ENCODE results near the gene SLC12A9. TPM values are rescaled to one million over a fixed set of nuclear protein-coding genes. Genes with fewer than 3 reads are reported as not detected.
A peak's percentile ranks its signal among the peaks of the same experiment; 100 is the strongest.

SLC12A9 gene
- total and polyA plus RNA-seq, 5 experiments from 2014 or later, result 6.8 to 74.7 (median 9.4) TPM

GRCh38 chr7:100865938-100866728 lies 13.6 kb downstream of the SLC12A9 start:
- H3K27ac Mint-ChIP-seq, result peak overlapping the region; percentile 66 to 95 (median 90)
- peaks cover 1 to 18% (median 17%) of the 10 kb centered on the region in 4 donors for H3K4me1 Mint-ChIP-seq
- H3K4me3 Mint-ChIP-seq, result peak overlapping the region; percentile 68 to 87 (median 78)
- DNase-seq (peak in 7 of 10 donors; percentile 39 to 74 (median 52)), ATAC-seq (peak; percentile 69 to 75)
- H3K36me3 Mint-ChIP-seq, result peaks cover 0 to 35% (median 5%) of the 10 kb centered on the region in 3 donors
- no peaks in the 10 kb centered on the region for H3K9me3 Mint-ChIP-seq
- POLR2A ChIA-PET, result interaction anchor here (0.9 to 4.7 kb wide), 6 partner anchors 9 to 24 kb away, joined by 3 to 22 read pairs (median 3); partner anchors contain the start of genes SLC12A9, SRRT and UFSP1
- H3K27me3 Mint-ChIP-seq, result no peaks in the 10 kb centered on the region

DNA sequence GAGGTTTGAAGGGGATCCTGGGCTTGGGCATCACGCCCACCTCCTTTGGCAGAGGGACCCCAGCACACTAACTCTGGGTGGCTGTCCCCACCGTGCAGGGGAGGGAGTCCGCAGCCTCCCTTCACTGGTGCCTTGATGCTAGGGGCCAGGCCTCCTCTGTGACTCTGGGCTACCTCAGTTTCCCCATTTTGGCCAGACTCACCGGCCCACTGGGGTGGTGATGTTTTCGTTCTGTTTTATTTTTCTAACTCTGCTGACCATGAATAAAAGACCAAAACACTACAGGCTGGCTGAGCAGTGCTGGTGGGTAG lies 14.2 kb downstream of the SLC12A9 start:
- no peaks in the 10 kb centered on the region for H3K9me3 Mint-ChIP-seq

GRCh38 chr7:100867040-100867775 lies 14.7 kb downstream of the SLC12A9 start, which contains the start of gene TRIP6:
Gene TRIP6 (plus strand): TSS chr7:100867387. CDS start chr7:100867498, 111 bp downstream.
- DNase-seq (peak in 5 of 10 donors; percentile 28 to 50 (median 35)), ATAC-seq (peak; percentile 43 to 50)
- peaks cover 3 to 20% (median 17%) of the 10 kb centered on the region in 4 donors for H3K4me1 Mint-ChIP-seq
- no peaks in the 10 kb centered on the region for H3K9me3 Mint-ChIP-seq
- POLR2A ChIA-PET, result interaction anchor here (0.9 to 1.5 kb wide), 6 partner anchors 9 to 23 kb away, joined by 3 to 6 read pairs (median 3); partner anchors contain the start of genes SLC12A9 and UFSP1
- H3K4me3 Mint-ChIP-seq, result peak within 1 kb of the TSS; percentile 70 to 87 (median 78)
- H3K27me3 Mint-ChIP-seq, result no peaks in the 10 kb centered on the region
- peak within 1 kb of the TSS; percentile 66 to 95 (median 91) for H3K27ac Mint-ChIP-seq
- peaks cover 0 to 31% (median 5%) of the 10 kb centered on the region in 3 donors for H3K36me3 Mint-ChIP-seq

More for the DNA sequence above, 14.2 kb downstream of the SLC12A9 start:
- DNase-seq (peak in 1 of 10 donors; percentile 7), ATAC-seq (no peak)
- H3K27me3 Mint-ChIP-seq, result no peaks in the 10 kb centered on the region
- H3K4me1 Mint-ChIP-seq, result peaks cover 2 to 20% (median 17%) of the 10 kb centered on the region in 4 donors
- POLR2A ChIA-PET, result interaction anchor here (0.9 to 1.5 kb wide), 5 partner anchors 9 to 23 kb away, joined by 3 to 6 read pairs (median 3); partner anchors contain the start of genes SLC12A9 and UFSP1
- H3K27ac Mint-ChIP-seq, result peak overlapping the region; percentile 66 to 95 (median 90)
- H3K4me3 Mint-ChIP-seq, result peak overlapping the region; percentile 68 to 87 (median 78)
- H3K36me3 Mint-ChIP-seq, result peaks cover 0 to 33% (median 5%) of the 10 kb centered on the region in 3 donors

GRCh38 chr7:100867776-100868485 lies 15.4 kb downstream of the SLC12A9 start:
- Mint-ChIP-seq H3K27me3 (no peaks in the 10 kb centered on the region), H3K4me3 (peak overlapping the region; percentile 26 to 86 (median 56)), H3K4me1 (peaks cover 3 to 20% (median 17%) of the 10 kb centered on the region in 4 donors), H3K36me3 (peaks cover 0 to 26% (median under 1%) of the 10 kb centered on the region in 3 donors), H3K27ac (peak overlapping the region in 9 of 10 donors; percentile 53 to 95 (median 73)), H3K9me3 (no peaks in the 10 kb centered on the region)
- no peak for ATAC-seq
- POLR2A ChIA-PET, result interaction anchor here (1.3 to 1.5 kb wide), 2 partner anchors 12 to 16 kb away, joined by 4 to 6 read pairs; partner anchors contain the start of gene SLC12A9
- DNase-seq, result no peak

- H3K4me3 Mint-ChIP-seq, result peak overlapping the region; percentile 95 to 99 (median 98)
- POLR2A ChIA-PET, result interaction anchor here (1.5 to 7.2 kb wide), 4 partner anchors 10 to 21 kb away, joined by 5 to 165 read pairs (median 26); partner anchors contain the start of genes SLC12A9 and UFSP1
- DNase-seq (no peak), ATAC-seq (no peak)
- no peaks in the 10 kb centered on the region for H3K9me3 Mint-ChIP-seq
- peak overlapping the region; percentile 96 to 99 (median 98) for H3K27ac Mint-ChIP-seq
- peaks cover 3 to 37% (median 6%) of the 10 kb centered on the region in 3 donors for H3K36me3 Mint-ChIP-seq
- H3K4me1 Mint-ChIP-seq, result peaks cover 12 to 43% (median 40%) of the 10 kb centered on the region in 4 donors
- peaks cover 0 to 3% (median 0%) of the 10 kb centered on the region in 5 donors for H3K27me3 Mint-ChIP-seq
These were observed 21.2 kb downstream of the SLC12A9 start for GRCh38 chr7:100873599-100874299.

DNA sequence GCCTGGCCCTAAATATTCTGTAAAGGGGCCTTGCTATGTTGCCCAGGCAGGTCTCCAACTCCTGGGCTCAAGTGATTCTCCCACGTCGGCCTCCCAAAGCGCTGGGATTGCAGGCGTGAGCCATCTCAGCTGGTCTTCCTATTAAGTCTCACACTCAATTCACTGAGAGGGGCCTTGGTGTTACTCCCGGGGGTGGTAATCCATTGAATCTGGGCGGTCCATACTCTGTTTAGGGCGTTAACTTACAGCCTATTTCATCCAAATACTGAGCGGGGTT lies 21.7 kb downstream of the SLC12A9 start:
- H3K4me3 Mint-ChIP-seq, result peak overlapping the region; percentile 95 to 99 (median 98)
- ATAC-seq (peak in 1 of 2 donors; percentile 1), DNase-seq (no peak)
- peaks cover 3 to 42% (median 6%) of the 10 kb centered on the region in 3 donors for H3K36me3 Mint-ChIP-seq
- peak overlapping the region; percentile 96 to 99 (median 98) for H3K27ac Mint-ChIP-seq
- POLR2A ChIA-PET, result interaction anchor here (1.2 to 7.2 kb wide), 7 partner anchors 10 to 344 kb away, joined by 3 to 165 read pairs (median 9); partner anchors contain the start of genes MOSPD3, PLOD3, SLC12A9 and UFSP1
- peaks cover 0 to 3% (median 0%) of the 10 kb centered on the region in 5 donors for H3K27me3 Mint-ChIP-seq
- H3K9me3 Mint-ChIP-seq, result no peaks in the 10 kb centered on the region
- peaks cover 14 to 48% (median 44%) of the 10 kb centered on the region in 4 donors for H3K4me1 Mint-ChIP-seq

GRCh38 chr7:100874577-100875355 lies 22.3 kb downstream of the SLC12A9 start, which contains the start of gene SRRT:
Gene SRRT (plus strand): TSS chr7:100875103. CDS start chr7:100875591, 488 bp downstream.
- Mint-ChIP-seq H3K9me3 (no peaks in the 10 kb centered on the region), H3K4me3 (peak within 1 kb of the TSS; percentile 95 to 99 (median 98)), H3K4me1 (peaks cover 14 to 53% (median 49%) of the 10 kb centered on the region in 4 donors), H3K27me3 (peaks cover 0 to 3% (median 0%) of the 10 kb centered on the region in 5 donors), H3K36me3 (peaks cover 3 to 47% (median 6%) of the 10 kb centered on the region in 3 donors), H3K27ac (peak within 1 kb of the TSS; percentile 96 to 99 (median 98))
- POLR2A ChIA-PET, result interaction anchor here (0.6 to 7.2 kb wide), 20 partner anchors 10 to 447 kb away, joined by 3 to 165 read pairs (median 4); partner anchors contain the start of genes ACHE, EPHB4, FBXO24 and LRCH4
- ATAC-seq (peak; percentile 94 to 95), DNase-seq (peak; percentile 95 to 99 (median 98))

- ATAC-seq (peak; percentile 35 to 37), DNase-seq (peak in 2 of 10 donors; percentile 43 to 45)
- H3K27me3 Mint-ChIP-seq, result peaks cover 0 to 3% (median 0%) of the 10 kb centered on the region in 5 donors
- H3K4me3 Mint-ChIP-seq, result peak overlapping the region; percentile 95 to 99 (median 98)
- H3K4me1 Mint-ChIP-seq, result peaks cover 17 to 57% (median 54%) of the 10 kb centered on the region in 4 donors
- POLR2A ChIA-PET, result interaction anchor here (0.9 to 7.2 kb wide), 20 partner anchors 9 to 447 kb away, joined by 3 to 165 read pairs (median 4); partner anchors contain the start of genes ACHE, EPHB4, FBXO24 and LRCH4
- peaks cover 3 to 52% (median 6%) of the 10 kb centered on the region in 3 donors for H3K36me3 Mint-ChIP-seq
- H3K9me3 Mint-ChIP-seq, result no peaks in the 10 kb centered on the region
- peak overlapping the region; percentile 96 to 99 (median 98) for H3K27ac Mint-ChIP-seq
These were observed 22.8 kb downstream of the SLC12A9 start for GRCh38 chr7:100875356-100875751.

GRCh38 chr7:100878013-100878412 lies 25.5 kb downstream of the SLC12A9 start:
- Mint-ChIP-seq H3K27me3 (peaks cover 0 to 3% (median 0%) of the 10 kb centered on the region in 5 donors), H3K4me3 (peak overlapping the region in 9 of 10 donors; percentile 10 to 50 (median 33)), H3K27ac (peak overlapping the region in 6 of 10 donors; percentile 3 to 73 (median 51)), H3K36me3 (peaks cover 3 to 68% (median 7%) of the 10 kb centered on the region in 3 donors), H3K4me1 (peaks cover 22 to 62% (median 60%) of the 10 kb centered on the region in 4 donors), H3K9me3 (no peaks in the 10 kb centered on the region)
- DNase-seq (no peak), ATAC-seq (no peak)
- POLR2A ChIA-PET, result interaction anchor here (1.2 to 7.2 kb wide), 2 partner anchors 11 kb away, joined by 3 to 165 read pairs; partner anchors contain the start of genes TRIP6 and UFSP1

GRCh38 chr7:100878685-100879084 lies 26.2 kb downstream of the SLC12A9 start:
- no peak for DNase-seq
- Mint-ChIP-seq H3K36me3 (peaks cover 3 to 75% (median 12%) of the 10 kb centered on the region in 3 donors), H3K27ac (peak overlapping the region in 7 of 10 donors; percentile 34 to 85 (median 53)), H3K4me3 (peak overlapping the region in 5 of 10 donors; percentile 8 to 51 (median 46)), H3K9me3 (no peaks in the 10 kb centered on the region), H3K27me3 (peaks cover 0 to 3% (median 0%) of the 10 kb centered on the region in 5 donors), H3K4me1 (peaks cover 23 to 68% (median 61%) of the 10 kb centered on the region in 4 donors)
- no peak for ATAC-seq
- POLR2A ChIA-PET, result interaction anchor here (1.2 to 7.2 kb wide), 2 partner anchors 10 to 12 kb away, joined by 3 to 165 read pairs; partner anchors contain the start of genes TRIP6 and UFSP1
